HG03196 (cell line): ENCODE results near the gene FSHR.

Source experiments
- ATAC-seq: cut with Tn5 transposase; IDR thresholded peaks from one replicate; pipeline ENCODE4 v1.9.1; 2021; ENCODE audit not compliant: unreplicated experiment

FSHR gene

GRCh38 chr2:49154140-49154539 lies at the start of gene FSHR:
FSHR (minus strand) TSS chr2:49154515; CDS start chr2:49154417, 98 bp downstream.
- ATAC-seq, result no peak

GRCh38 chr2:49199266-49199665 lies 45.0 kb upstream of the FSHR start:
- no peak for ATAC-seq

GRCh38 chr2:49194701-49195100 lies 40.4 kb upstream of the FSHR start:
- no peak for ATAC-seq

- ATAC-seq, result no peak
Observed at GRCh38 chr2:49192036-49192435, 37.7 kb upstream of the FSHR start.

- ATAC-seq, result no peak
Observed at GRCh38 chr2:49189512-49190225, 35.4 kb upstream of the FSHR start.

- ATAC-seq, result no peak
Observed at GRCh38 chr2:49186050-49186648, 31.8 kb upstream of the FSHR start.

GRCh38 chr2:49178656-49179055 lies 24.3 kb upstream of the FSHR start:
- ATAC-seq, result no peak

GRCh38 chr2:49177194-49177593 lies 22.9 kb upstream of the FSHR start:
- no peak for ATAC-seq

- ATAC-seq, result no peak
Observed at GRCh38 chr2:49175831-49176230, 21.5 kb upstream of the FSHR start.

- no peak for ATAC-seq
Observed at GRCh38 chr2:49174750-49175149, 20.4 kb upstream of the FSHR start.

- ATAC-seq, result no peak
Observed at GRCh38 chr2:49167131-49167530, 12.8 kb upstream of the FSHR start.

- no peak for ATAC-seq
Observed at GRCh38 chr2:49165662-49166061, 11.3 kb upstream of the FSHR start.

- no peak for ATAC-seq
Observed at GRCh38 chr2:49164729-49165128, 10.4 kb upstream of the FSHR start.

GRCh38 chr2:49162151-49162550 lies 7.8 kb upstream of the FSHR start:
- ATAC-seq, result no peak

GRCh38 chr2:49154891-49155290 lies 576 bp upstream of the FSHR start:
- ATAC-seq, result no peak

- ATAC-seq, result no peak
Observed at GRCh38 chr2:49153252-49153651, 1.1 kb downstream of the FSHR start.

GRCh38 chr2:49152824-49153223 lies 1.5 kb downstream of the FSHR start:
- ATAC-seq, result no peak

- no peak for ATAC-seq
Observed at GRCh38 chr2:49146401-49146800, 7.9 kb downstream of the FSHR start.

GRCh38 chr2:49131801-49132200 lies 22.5 kb downstream of the FSHR start:
- no peak for ATAC-seq

- peak; percentile 83 for ATAC-seq
Observed at GRCh38 chr2:49129034-49129433, 25.3 kb downstream of the FSHR start.

- ATAC-seq, result no peak
Observed at GRCh38 chr2:49123600-49123999, 30.7 kb downstream of the FSHR start.

GRCh38 chr2:49122107-49122506 lies 32.2 kb downstream of the FSHR start:
- ATAC-seq, result no peak

- no peak for ATAC-seq
Observed at GRCh38 chr2:49113046-49113445, 41.3 kb downstream of the FSHR start.
